ENCODE measurements around the gene AXIN1. TPM values are rescaled to one million over a fixed set of nuclear protein-coding genes. Genes with fewer than 3 reads are reported as not detected.

AXIN1 gene
- total RNA-seq, 1 experiment from 2014 or later, result 50.3 TPM

- TF ChIP-seq FOXP4 (CRISPR knock-in tag; IDR thresholded peaks at IDR 0.05) (no peak), NFE2L1 (CRISPR knock-in tag; IDR thresholded peaks at IDR 0.05) (no peak), ZNF416 (CRISPR knock-in tag; IDR thresholded peaks at IDR 0.05) (no peak), GABPB1 (CRISPR knock-in tag; IDR thresholded peaks at IDR 0.05) (no peak), FOXJ3 (CRISPR knock-in tag; IDR thresholded peaks at IDR 0.05; ENCODE audit: borderline replicate concordance) (no peak), ELF4 (CRISPR knock-in tag; IDR thresholded peaks at IDR 0.05; ENCODE audit: low read depth) (no peak), NR3C1 (CRISPR knock-in tag; conservative IDR thresholded peaks at IDR 0.05; ENCODE audit: low read depth) (no peak), SMAD4 (CRISPR knock-in tag; IDR thresholded peaks at IDR 0.05) (no peak), TEAD1 (CRISPR knock-in tag; IDR thresholded peaks at IDR 0.05) (no peak), RELA (CRISPR knock-in tag; IDR thresholded peaks at IDR 0.05; ENCODE audit: borderline replicate concordance) (no peak)
Observed at GRCh38 chr16:262121-262745, 90.3 kb downstream of the AXIN1 start (continued).

DNA sequence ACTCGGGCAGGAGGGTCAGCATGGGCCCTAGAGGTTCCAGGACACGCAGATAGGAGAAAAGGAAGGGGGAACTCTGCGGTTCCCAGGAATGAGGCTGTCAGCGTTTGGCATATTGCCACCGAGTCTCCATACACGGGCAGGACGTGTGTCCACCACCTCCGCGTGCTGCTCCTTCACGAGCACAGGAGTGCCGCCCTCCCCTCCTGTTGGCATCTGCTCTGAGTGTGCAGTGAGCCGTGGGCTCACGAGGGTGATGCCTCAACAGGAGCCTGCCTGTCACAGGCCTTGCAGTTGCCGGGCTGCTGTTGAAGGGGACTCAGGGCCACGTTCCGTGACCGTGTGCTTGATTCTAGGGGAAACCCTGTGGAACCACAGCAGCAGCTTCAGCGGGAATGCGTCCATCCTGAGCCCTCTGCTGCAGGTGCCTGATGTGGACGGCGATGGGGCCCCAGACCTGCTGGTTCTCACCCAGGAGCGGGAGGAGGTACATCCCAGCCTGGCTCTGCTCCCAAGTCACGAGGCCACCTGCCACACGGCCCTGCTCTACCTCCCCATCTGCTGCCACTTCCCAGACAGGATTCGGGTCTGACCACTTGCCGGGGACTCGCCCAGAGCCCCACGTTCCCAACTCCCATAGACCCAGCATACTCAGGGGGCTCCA is 91.4 kb downstream of the AXIN1 start:
- POLR2A ChIA-PET, result no interaction called here
- H3K36me3 Mint-ChIP-seq, result peaks cover 14% of the 10 kb centered on the region
- TF ChIP-seq USF1 (CRISPR knock-in tag; IDR thresholded peaks at IDR 0.05) (no peak), ZNF423 (CRISPR knock-in tag; IDR thresholded peaks at IDR 0.05) (no peak), CBFB (CRISPR knock-in tag; IDR thresholded peaks at IDR 0.05; ENCODE audit: low read depth) (no peak), IRF2 (CRISPR knock-in tag; IDR thresholded peaks at IDR 0.05; ENCODE audit: borderline replicate concordance, low read depth) (no peak), SMAD4 (CRISPR knock-in tag; IDR thresholded peaks at IDR 0.05) (no peak), ATF1 (CRISPR knock-in tag; IDR thresholded peaks at IDR 0.05) (no peak), E2F1 (CRISPR knock-in tag; IDR thresholded peaks at IDR 0.05) (no peak), GRHL2 (CRISPR knock-in tag; IDR thresholded peaks at IDR 0.05; ENCODE audit: insufficient replicate concordance, severe bottlenecking) (no peak), PRDM15 (CRISPR knock-in tag; IDR thresholded peaks at IDR 0.05) (no peak), ETV6 (CRISPR knock-in tag; IDR thresholded peaks at IDR 0.05) (no peak), NFATC4 (CRISPR knock-in tag; IDR thresholded peaks at IDR 0.05) (no peak), SMAD3 (CRISPR knock-in tag; IDR thresholded peaks at IDR 0.05; ENCODE audit: borderline replicate concordance) (no peak)
- TF ChIP-seq, protein P1, sequence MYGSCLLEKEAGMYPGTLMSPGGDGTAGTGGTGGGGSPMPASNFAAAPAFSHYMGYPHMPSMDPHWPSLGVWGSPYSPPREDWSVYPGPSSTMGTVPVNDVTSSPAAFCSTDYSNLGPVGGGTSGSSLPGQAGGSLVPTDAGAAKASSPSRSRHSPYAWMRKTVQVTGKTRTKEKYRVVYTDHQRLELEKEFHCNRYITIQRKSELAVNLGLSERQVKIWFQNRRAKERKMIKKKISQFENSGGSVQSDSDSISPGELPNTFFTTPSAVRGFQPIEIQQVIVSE (CRISPR knock-in tag; IDR thresholded peaks at IDR 0.05; ENCODE audit: borderline replicate concordance), result no peak
- no peaks in the 10 kb centered on the region for H3K27me3 Mint-ChIP-seq (ENCODE audit: low read depth)
- ATAC-seq (no peak), DNase-seq (ENCODE audit: low spot score) (no peak)
- no peaks in the 10 kb centered on the region for H3K4me1 Mint-ChIP-seq
- H3K4me3 Mint-ChIP-seq, result no peak overlapping the region
- H3K27ac Mint-ChIP-seq, result no peak overlapping the region
- H3K9me3 Mint-ChIP-seq, result no peaks in the 10 kb centered on the region
- CTCF ChIA-PET, result no interaction called here

Data from WTC11 (cell line).